ENCODE results near the gene PKP3. TPM values are rescaled to one million over a fixed set of nuclear protein-coding genes. Genes with fewer than 3 reads are reported as not detected.
A peak's percentile ranks its signal among the peaks of the same experiment; 100 is the strongest.

Gene PKP3
- total and polyA plus RNA-seq, 5 donors from 2014 or later, result 0.09 to 0.75 (median 0.28) TPM; not detected in 1

- no peak for DNase-seq
- no peak overlapping the region for H3K27ac ChIP-seq (ENCODE audit: insufficient read depth, low read length, poor library complexity, severe bottlenecking)
- ATAC-seq (ENCODE audit: low read depth in 2 of 2), result no peak
- Mint-ChIP-seq H3K36me3 (no peaks in the 10 kb centered on the region), H3K9me3 (peaks cover 0 to 2% (median 0%) of the 10 kb centered on the region in 7 donors), H3K27me3 (peaks cover 9% of the 10 kb centered on the region), H3K27ac (no peak overlapping the region), H3K4me1 (peaks cover 0 to 8% (median 5%) of the 10 kb centered on the region in 4 donors), H3K4me3 (no peak overlapping the region)
- no peaks in the 10 kb centered on the region for H3K36me3 ChIP-seq (ENCODE audit: control insufficient read depth, insufficient read depth, low read length)
- H3K4me1 ChIP-seq (ENCODE audit: control insufficient read depth, insufficient read depth, low read length, poor library complexity, severe bottlenecking), result no peaks in the 10 kb centered on the region
- no peak overlapping the region for H3K4me3 ChIP-seq (ENCODE audit: low read depth, low read length)
- no peaks in the 10 kb centered on the region for H3K27me3 ChIP-seq (ENCODE audit: control insufficient read depth, insufficient read depth, low read length)
- no peaks in the 10 kb centered on the region for H3K9me3 ChIP-seq (ENCODE audit: control insufficient read depth in 2 of 2, low read length in 2 of 2)
These were observed 14.6 kb upstream of the PKP3 start for GRCh38 chr11:379205-380094.

DNA sequence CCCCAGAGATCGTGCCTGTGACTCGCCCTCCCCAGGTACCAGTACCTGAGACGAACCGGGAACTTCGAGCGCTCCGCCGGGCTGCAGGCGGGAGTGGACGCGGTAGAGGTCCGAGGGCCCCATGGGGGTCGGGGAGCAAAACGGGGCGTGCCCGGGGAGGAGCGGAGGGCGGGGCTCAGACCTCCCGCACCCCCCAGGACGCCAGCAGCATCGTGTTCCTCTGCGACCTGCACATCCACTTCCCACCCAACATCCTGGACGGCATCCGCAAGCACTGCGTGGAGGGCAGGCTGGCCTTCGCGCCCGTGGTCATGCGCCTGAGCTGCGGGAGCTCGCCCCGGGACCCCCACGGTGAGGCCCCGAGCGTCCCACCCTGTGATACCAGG lies 13.9 kb upstream of the PKP3 start:
- Mint-ChIP-seq H3K4me1 (peaks cover 0 to 8% (median 5%) of the 10 kb centered on the region in 4 donors), H3K36me3 (no peaks in the 10 kb centered on the region), H3K9me3 (peaks cover 0 to 2% (median 0%) of the 10 kb centered on the region in 7 donors), H3K4me3 (no peak overlapping the region), H3K27ac (no peak overlapping the region), H3K27me3 (peaks cover 9% of the 10 kb centered on the region)
- Histone ChIP-seq H3K27me3 (ENCODE audit: control insufficient read depth, insufficient read depth, low read length) (no peaks in the 10 kb centered on the region), H3K27ac (ENCODE audit: insufficient read depth, low read length, poor library complexity, severe bottlenecking) (no peak overlapping the region), H3K9me3 (ENCODE audit: control insufficient read depth in 2 of 2, low read length in 2 of 2) (no peaks in the 10 kb centered on the region), H3K4me1 (ENCODE audit: control insufficient read depth, insufficient read depth, low read length, poor library complexity, severe bottlenecking) (no peaks in the 10 kb centered on the region), H3K36me3 (ENCODE audit: control insufficient read depth, insufficient read depth, low read length) (no peaks in the 10 kb centered on the region), H3K4me3 (ENCODE audit: low read depth, low read length) (no peak overlapping the region)
- DNase-seq (no peak), ATAC-seq (ENCODE audit: low read depth in 2 of 2) (no peak)

GRCh38 chr11:380491-380890 lies 13.5 kb upstream of the PKP3 start:
- Mint-ChIP-seq H3K9me3 (peaks cover 0 to 2% (median 0%) of the 10 kb centered on the region in 7 donors), H3K4me3 (no peak overlapping the region), H3K4me1 (peaks cover 0 to 8% (median 5%) of the 10 kb centered on the region in 4 donors), H3K27me3 (peaks cover 9% of the 10 kb centered on the region), H3K36me3 (no peaks in the 10 kb centered on the region), H3K27ac (no peak overlapping the region)
- Histone ChIP-seq H3K27me3 (ENCODE audit: control insufficient read depth, insufficient read depth, low read length) (no peaks in the 10 kb centered on the region), H3K4me1 (ENCODE audit: control insufficient read depth, insufficient read depth, low read length, poor library complexity, severe bottlenecking) (no peaks in the 10 kb centered on the region), H3K36me3 (ENCODE audit: control insufficient read depth, insufficient read depth, low read length) (no peaks in the 10 kb centered on the region), H3K9me3 (ENCODE audit: control insufficient read depth in 2 of 2, low read length in 2 of 2) (no peaks in the 10 kb centered on the region), H3K4me3 (ENCODE audit: low read depth, low read length) (no peak overlapping the region), H3K27ac (ENCODE audit: insufficient read depth, low read length, poor library complexity, severe bottlenecking) (no peak overlapping the region)
- ATAC-seq (ENCODE audit: low read depth in 2 of 2) (no peak), DNase-seq (no peak)

DNA sequence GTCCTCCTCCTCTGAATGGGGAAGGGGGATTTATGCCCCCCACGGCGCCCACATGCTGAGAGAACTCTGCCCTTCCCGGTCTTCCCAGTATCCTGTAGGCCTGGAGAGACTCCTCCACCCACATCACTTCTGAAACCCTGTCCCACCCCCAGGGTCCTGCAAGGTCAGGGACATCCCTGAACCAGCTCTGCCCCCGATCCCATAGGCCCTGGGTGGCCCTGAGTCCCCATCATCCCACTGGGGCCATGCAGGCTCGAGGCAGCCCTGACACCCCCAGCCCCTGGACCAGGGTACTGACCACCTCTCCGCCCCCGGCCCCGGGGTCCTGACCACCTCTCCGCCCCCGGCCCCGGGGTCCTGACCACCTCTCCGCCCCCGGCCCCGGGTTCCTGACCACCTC lies 13.0 kb upstream of the PKP3 start:
- DNase-seq, result no peak
- peaks cover 0 to 8% (median 5%) of the 10 kb centered on the region in 4 donors for H3K4me1 Mint-ChIP-seq
- peaks cover 9% of the 10 kb centered on the region for H3K27me3 Mint-ChIP-seq

GRCh38 chr11:381501-382072 lies 12.4 kb upstream of the PKP3 start:
- H3K27me3 ChIP-seq (ENCODE audit: control insufficient read depth, insufficient read depth, low read length), result no peaks in the 10 kb centered on the region
- Mint-ChIP-seq H3K27me3 (peaks cover 9% of the 10 kb centered on the region), H3K36me3 (no peaks in the 10 kb centered on the region), H3K4me3 (no peak overlapping the region), H3K9me3 (peaks cover 0 to 2% (median 0%) of the 10 kb centered on the region in 7 donors), H3K4me1 (peaks cover 0 to 8% (median 5%) of the 10 kb centered on the region in 4 donors), H3K27ac (peak overlapping the region in 1 of 3 donors; percentile 85)
- peaks cover under 1 to 4% of the 10 kb centered on the region in 2 experiments for H3K9me3 ChIP-seq (ENCODE audit: control insufficient read depth in 2 of 2, low read length in 2 of 2)
- H3K27ac ChIP-seq (ENCODE audit: insufficient read depth, low read length, poor library complexity, severe bottlenecking), result no peak overlapping the region
- DNase-seq (no peak), ATAC-seq (ENCODE audit: low read depth in 2 of 2) (no peak)
- no peaks in the 10 kb centered on the region for H3K36me3 ChIP-seq (ENCODE audit: control insufficient read depth, insufficient read depth, low read length)
- no peak overlapping the region for H3K4me3 ChIP-seq (ENCODE audit: low read depth, low read length)
- no peaks in the 10 kb centered on the region for H3K4me1 ChIP-seq (ENCODE audit: control insufficient read depth, insufficient read depth, low read length, poor library complexity, severe bottlenecking)

More for the DNA sequence above, 13.0 kb upstream of the PKP3 start:
- H3K9me3 Mint-ChIP-seq, result peaks cover 0 to 2% (median 0%) of the 10 kb centered on the region in 7 donors
- Histone ChIP-seq H3K4me1 (ENCODE audit: control insufficient read depth, insufficient read depth, low read length, poor library complexity, severe bottlenecking) (no peaks in the 10 kb centered on the region), H3K4me3 (ENCODE audit: low read depth, low read length) (no peak overlapping the region), H3K27me3 (ENCODE audit: control insufficient read depth, insufficient read depth, low read length) (no peaks in the 10 kb centered on the region), H3K27ac (ENCODE audit: insufficient read depth, low read length, poor library complexity, severe bottlenecking) (no peak overlapping the region), H3K36me3 (ENCODE audit: control insufficient read depth, insufficient read depth, low read length) (no peaks in the 10 kb centered on the region), H3K9me3 (ENCODE audit: control insufficient read depth in 2 of 2, low read length in 2 of 2) (peaks cover 0 to under 1% of the 10 kb centered on the region in 2 experiments)
- no peak for ATAC-seq (ENCODE audit: low read depth in 2 of 2)
- H3K27ac Mint-ChIP-seq, result no peak overlapping the region
- no peaks in the 10 kb centered on the region for H3K36me3 Mint-ChIP-seq
- no peak overlapping the region for H3K4me3 Mint-ChIP-seq

DNA sequence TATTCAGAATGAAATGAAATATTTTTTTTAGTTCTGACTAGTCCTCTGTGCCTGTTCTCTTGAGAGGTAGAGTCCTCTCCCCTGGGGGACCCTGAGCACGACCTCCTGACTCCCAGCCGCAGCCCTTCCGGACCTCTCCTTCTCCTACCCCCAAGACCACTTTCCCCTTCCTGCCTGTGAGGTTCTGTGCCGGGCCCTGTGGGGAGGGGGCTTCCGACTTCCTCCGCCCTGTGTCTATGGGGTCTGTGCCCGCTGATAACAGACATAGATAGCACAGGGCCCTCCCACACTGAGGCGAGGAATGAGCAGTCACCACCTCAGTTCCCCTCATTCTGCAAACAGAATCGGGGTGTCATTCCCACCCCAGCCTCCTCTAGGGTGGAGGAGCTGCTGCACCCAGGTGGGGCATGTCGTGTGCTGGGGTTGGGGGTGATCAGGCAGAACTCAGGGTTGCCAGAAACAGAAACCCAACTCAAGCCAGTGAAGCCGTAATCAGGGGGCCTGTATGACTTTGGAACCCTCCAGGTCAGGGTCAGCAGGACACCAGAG lies 11.9 kb upstream of the PKP3 start:
- no peak overlapping the region for H3K4me3 ChIP-seq (ENCODE audit: low read depth, low read length)
- no peaks in the 10 kb centered on the region for H3K4me1 ChIP-seq (ENCODE audit: control insufficient read depth, insufficient read depth, low read length, poor library complexity, severe bottlenecking)
- Mint-ChIP-seq H3K27me3 (peaks cover 9% of the 10 kb centered on the region), H3K36me3 (no peaks in the 10 kb centered on the region), H3K4me1 (peaks cover 0 to 10% (median 5%) of the 10 kb centered on the region in 4 donors), H3K27ac (peak overlapping the region in 2 of 3 donors; percentile 71 to 85), H3K4me3 (no peak overlapping the region), H3K9me3 (peaks cover 0 to 6% (median 1%) of the 10 kb centered on the region in 7 donors)
- H3K9me3 ChIP-seq (ENCODE audit: control insufficient read depth in 2 of 2, low read length in 2 of 2), result peaks cover 2 to 4% of the 10 kb centered on the region in 2 experiments
- no peak overlapping the region for H3K27ac ChIP-seq (ENCODE audit: insufficient read depth, low read length, poor library complexity, severe bottlenecking)
- ATAC-seq (ENCODE audit: low read depth in 2 of 2), result peak in 1 of 2 donors; percentile 19
- no peak for DNase-seq
- H3K36me3 ChIP-seq (ENCODE audit: control insufficient read depth, insufficient read depth, low read length), result no peaks in the 10 kb centered on the region
- H3K27me3 ChIP-seq (ENCODE audit: control insufficient read depth, insufficient read depth, low read length), result no peaks in the 10 kb centered on the region

GRCh38 chr11:383431-383830 lies 10.6 kb upstream of the PKP3 start:
- ATAC-seq (ENCODE audit: low read depth in 2 of 2) (no peak), DNase-seq (no peak)
- Histone ChIP-seq H3K36me3 (ENCODE audit: control insufficient read depth, insufficient read depth, low read length) (no peaks in the 10 kb centered on the region), H3K27me3 (ENCODE audit: control insufficient read depth, insufficient read depth, low read length) (no peaks in the 10 kb centered on the region), H3K27ac (ENCODE audit: insufficient read depth, low read length, poor library complexity, severe bottlenecking) (no peak overlapping the region), H3K4me3 (ENCODE audit: low read depth, low read length) (no peak overlapping the region), H3K4me1 (ENCODE audit: control insufficient read depth, insufficient read depth, low read length, poor library complexity, severe bottlenecking) (no peaks in the 10 kb centered on the region), H3K9me3 (ENCODE audit: control insufficient read depth in 2 of 2, low read length in 2 of 2) (peaks cover 2 to 4% of the 10 kb centered on the region in 2 experiments)
- Mint-ChIP-seq H3K36me3 (no peaks in the 10 kb centered on the region), H3K9me3 (peaks cover 0 to 8% (median 2%) of the 10 kb centered on the region in 7 donors), H3K27me3 (peaks cover 7% of the 10 kb centered on the region), H3K4me1 (peaks cover 0 to 11% (median 3%) of the 10 kb centered on the region in 4 donors), H3K4me3 (no peak overlapping the region), H3K27ac (no peak overlapping the region)
